ENCODE data around the gene LHFPL2.

Gene LHFPL2

DNA sequence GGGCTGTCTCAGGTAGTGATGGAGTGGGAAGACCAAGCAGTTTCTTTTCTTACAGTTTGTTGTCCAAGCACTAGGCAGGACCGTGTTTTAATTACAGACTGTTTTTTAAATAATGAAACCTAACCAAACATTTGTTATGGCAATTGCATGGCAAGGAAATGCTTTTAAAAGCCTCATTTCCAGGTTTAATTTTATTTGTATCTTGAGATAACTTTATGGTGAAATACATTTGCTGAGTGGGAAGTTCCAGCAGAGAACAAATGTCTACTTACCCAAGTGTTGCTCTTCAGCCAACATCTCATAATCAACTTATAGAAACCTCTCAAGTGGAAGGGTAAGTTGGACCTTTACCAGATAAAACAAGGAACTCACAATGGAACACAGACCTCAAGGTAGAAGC, 11.8 kb upstream of the LHFPL2 start:
- TF ChIP-seq, protein P1, sequence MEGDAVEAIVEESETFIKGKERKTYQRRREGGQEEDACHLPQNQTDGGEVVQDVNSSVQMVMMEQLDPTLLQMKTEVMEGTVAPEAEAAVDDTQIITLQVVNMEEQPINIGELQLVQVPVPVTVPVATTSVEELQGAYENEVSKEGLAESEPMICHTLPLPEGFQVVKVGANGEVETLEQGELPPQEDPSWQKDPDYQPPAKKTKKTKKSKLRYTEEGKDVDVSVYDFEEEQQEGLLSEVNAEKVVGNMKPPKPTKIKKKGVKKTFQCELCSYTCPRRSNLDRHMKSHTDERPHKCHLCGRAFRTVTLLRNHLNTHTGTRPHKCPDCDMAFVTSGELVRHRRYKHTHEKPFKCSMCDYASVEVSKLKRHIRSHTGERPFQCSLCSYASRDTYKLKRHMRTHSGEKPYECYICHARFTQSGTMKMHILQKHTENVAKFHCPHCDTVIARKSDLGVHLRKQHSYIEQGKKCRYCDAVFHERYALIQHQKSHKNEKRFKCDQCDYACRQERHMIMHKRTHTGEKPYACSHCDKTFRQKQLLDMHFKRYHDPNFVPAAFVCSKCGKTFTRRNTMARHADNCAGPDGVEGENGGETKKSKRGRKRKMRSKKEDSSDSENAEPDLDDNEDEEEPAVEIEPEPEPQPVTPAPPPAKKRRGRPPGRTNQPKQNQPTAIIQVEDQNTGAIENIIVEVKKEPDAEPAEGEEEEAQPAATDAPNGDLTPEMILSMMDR (conservative IDR thresholded peaks at IDR 0.05) = no peak
- no peak overlapping the region for H3K27ac ChIP-seq

GRCh38 chr5:78659714-78660113, 11.1 kb upstream of the LHFPL2 start:
- TF ChIP-seq, protein P1 (conservative IDR thresholded peaks at IDR 0.05) = no peak
- H3K27ac ChIP-seq = no peak overlapping the region

DNA sequence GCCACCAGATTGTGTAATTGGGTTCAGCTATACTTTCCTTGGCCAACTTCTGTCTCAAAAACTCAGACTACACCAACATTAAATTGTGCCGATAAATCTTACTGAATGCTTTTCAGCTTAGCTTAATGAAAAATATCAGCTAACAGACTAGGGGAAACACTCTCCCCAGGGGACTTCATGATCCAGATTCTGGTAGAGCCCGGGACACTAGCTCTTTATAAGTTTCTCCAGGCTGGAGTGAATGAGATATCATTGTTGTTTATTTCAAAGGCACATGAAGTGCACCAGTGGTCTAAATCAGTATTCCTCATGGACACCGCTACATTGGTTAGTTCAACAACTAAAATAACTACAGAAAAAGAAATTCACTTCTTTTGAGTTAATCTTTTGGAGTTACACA, 10.5 kb upstream of the LHFPL2 start:
- TF ChIP-seq, protein P1 (conservative IDR thresholded peaks at IDR 0.05) = no peak

DNA sequence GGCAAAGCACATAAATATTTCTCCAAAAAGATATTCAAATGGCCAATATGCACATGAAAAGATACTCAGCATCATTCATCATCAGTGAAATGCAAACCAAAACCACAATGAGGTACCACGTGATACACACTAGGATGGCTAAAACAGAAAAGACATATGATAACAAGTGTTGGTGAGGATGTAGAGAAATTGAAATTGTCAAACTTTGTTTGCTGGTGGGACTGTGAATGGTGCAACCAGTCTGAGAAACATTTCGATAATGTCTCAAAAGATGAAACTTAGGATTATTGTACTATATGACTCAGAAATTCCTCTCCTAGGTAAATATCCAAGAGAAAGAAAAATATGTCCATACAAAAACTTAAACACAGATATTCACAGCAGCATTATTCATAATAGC, 8.6 kb upstream of the LHFPL2 start:
- TF ChIP-seq, protein P1 (conservative IDR thresholded peaks at IDR 0.05) = no peak
- H3K27ac ChIP-seq = no peak overlapping the region

More for the DNA sequence above, 10.5 kb upstream of the LHFPL2 start:
- no peak overlapping the region for H3K27ac ChIP-seq

DNA sequence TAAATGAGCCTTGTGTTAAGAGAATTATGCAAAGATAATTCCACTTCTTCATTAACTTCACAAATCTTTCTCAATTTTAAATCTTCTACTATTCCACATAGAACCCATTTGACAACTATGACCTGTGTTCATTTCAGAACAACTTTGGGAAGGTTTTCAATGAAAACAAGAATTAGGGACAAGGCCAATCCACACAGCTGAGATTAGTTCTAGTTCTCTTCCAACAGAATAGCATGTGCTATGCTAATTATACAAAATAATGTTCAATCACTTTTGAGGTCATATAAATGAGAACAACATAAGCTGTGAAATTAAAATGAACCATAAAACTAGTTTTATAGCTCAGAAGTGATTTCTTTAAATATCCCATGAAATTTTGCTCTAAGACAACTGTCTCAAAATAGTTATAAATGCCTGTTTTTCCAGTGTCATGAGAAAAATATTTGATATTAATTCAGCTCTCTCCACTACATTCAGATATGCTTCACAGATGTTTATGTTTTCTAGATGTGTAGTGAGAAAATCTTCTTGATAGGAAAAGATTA, 7.2 kb upstream of the LHFPL2 start:
- TF ChIP-seq, protein P1 (conservative IDR thresholded peaks at IDR 0.05) = no peak

GRCh38 chr5:78654386-78654785, 5.8 kb upstream of the LHFPL2 start:
- TF ChIP-seq, protein P1 (conservative IDR thresholded peaks at IDR 0.05) = no peak

More for the DNA sequence above, 7.2 kb upstream of the LHFPL2 start:
- H3K27ac ChIP-seq = no peak overlapping the region

DNA sequence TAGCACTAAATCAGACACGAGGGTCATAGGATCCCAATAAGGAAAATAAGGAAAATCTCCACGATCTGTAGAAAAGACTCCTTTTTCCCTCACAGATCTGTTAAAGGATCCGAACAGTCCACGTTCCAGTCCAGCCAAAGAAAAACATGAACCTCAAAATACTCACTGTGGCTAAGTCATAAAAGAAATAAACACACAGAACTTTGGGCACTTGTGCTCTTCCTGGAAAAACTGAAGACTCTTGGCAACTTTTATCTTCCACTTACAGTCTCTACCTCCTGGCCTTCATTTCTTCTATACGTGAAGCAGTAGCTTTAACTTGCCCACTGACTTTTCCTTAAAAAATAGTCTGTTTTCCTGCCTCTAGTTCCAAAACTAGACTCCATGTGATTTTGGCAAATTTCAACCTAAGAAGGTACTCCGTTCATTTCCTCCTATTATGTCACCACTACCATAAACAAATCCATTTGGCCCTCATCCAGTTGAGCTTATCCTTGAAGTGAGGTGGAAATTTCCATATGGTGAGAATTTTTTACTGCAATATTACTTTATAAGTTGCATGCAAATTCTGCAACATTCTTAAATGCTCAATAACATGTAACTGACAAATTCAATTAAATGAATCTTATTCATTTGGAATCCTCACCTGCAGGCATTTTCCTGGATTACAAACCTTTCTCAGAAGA, 5.3 kb upstream of the LHFPL2 start:
- TF ChIP-seq, protein P1 (conservative IDR thresholded peaks at IDR 0.05) = no peak
- no peak overlapping the region for H3K27ac ChIP-seq

More at GRCh38 chr5:78654386-78654785, 5.8 kb upstream of the LHFPL2 start:
- H3K27ac ChIP-seq = no peak overlapping the region

Data from VCaP (cell line).